OCI-LY1 (cell line): ENCODE data around the gene ADIPOR1.

Experiments
- CTCF ChIP-seq: fragments of 200-600 bp; sonication (generic), shearing (Covaris generic); IDR thresholded peaks from 2 replicates; pipeline ENCODE4 v1.5.1; 2017; ENCODE audit warnings: mild to moderate bottlenecking, antibody characterized with exemption, low read length, moderate library complexity, mixed read lengths
- EZH2 ChIP-seq: fragments of 200-600 bp; sonication (generic), shearing (Covaris generic); IDR thresholded peaks from 2 replicates; pipeline ENCODE4 v1.8.0; 2017; ENCODE audit warnings: borderline replicate concordance, mixed run types, mild to moderate bottlenecking, antibody characterized with exemption, low read length, moderate library complexity, mixed read lengths

- TF ChIP-seq CTCF (no peak), EZH2 (no peak)
Measured at GRCh38 chr1:202942426-202942825, 15.7 kb downstream of the ADIPOR1 start.
